ENCODE measurements around the gene BANK1.

DNA sequence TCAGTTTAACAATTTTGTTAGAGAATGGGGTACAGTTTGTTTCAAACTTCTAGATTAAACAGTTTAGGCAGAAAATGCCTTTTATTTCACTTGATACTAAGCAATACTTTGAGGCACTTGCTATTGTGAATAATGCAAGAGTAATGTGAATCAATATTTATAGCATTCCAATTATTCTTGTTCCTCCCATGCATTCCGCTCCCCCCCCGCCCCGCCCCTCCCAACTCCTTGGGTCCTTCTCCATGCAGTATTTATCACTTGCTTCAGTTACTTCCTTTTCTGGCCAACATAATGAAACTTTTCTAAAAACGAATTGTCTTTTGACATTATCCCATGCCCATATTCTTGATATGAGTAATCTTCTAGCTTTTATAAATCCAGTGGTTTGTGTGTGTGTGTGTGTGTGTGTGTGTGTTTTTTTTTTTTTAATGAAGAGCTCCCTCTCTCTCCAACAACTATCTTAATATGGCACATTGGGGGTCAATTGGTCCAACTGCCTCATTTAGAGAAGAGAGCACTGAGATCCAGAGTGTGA lies 1.6 kb downstream of the BANK1 start:
- TF ChIP-seq TAF1 (IDR thresholded peaks at IDR 0.05; ENCODE audit: low read depth), result no peak
- TF ChIP-seq, protein P1, sequence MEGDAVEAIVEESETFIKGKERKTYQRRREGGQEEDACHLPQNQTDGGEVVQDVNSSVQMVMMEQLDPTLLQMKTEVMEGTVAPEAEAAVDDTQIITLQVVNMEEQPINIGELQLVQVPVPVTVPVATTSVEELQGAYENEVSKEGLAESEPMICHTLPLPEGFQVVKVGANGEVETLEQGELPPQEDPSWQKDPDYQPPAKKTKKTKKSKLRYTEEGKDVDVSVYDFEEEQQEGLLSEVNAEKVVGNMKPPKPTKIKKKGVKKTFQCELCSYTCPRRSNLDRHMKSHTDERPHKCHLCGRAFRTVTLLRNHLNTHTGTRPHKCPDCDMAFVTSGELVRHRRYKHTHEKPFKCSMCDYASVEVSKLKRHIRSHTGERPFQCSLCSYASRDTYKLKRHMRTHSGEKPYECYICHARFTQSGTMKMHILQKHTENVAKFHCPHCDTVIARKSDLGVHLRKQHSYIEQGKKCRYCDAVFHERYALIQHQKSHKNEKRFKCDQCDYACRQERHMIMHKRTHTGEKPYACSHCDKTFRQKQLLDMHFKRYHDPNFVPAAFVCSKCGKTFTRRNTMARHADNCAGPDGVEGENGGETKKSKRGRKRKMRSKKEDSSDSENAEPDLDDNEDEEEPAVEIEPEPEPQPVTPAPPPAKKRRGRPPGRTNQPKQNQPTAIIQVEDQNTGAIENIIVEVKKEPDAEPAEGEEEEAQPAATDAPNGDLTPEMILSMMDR (IDR thresholded peaks at IDR 0.05; ENCODE audit: poor library complexity, severe bottlenecking), result no peak
- TF ChIP-seq, protein P2, sequence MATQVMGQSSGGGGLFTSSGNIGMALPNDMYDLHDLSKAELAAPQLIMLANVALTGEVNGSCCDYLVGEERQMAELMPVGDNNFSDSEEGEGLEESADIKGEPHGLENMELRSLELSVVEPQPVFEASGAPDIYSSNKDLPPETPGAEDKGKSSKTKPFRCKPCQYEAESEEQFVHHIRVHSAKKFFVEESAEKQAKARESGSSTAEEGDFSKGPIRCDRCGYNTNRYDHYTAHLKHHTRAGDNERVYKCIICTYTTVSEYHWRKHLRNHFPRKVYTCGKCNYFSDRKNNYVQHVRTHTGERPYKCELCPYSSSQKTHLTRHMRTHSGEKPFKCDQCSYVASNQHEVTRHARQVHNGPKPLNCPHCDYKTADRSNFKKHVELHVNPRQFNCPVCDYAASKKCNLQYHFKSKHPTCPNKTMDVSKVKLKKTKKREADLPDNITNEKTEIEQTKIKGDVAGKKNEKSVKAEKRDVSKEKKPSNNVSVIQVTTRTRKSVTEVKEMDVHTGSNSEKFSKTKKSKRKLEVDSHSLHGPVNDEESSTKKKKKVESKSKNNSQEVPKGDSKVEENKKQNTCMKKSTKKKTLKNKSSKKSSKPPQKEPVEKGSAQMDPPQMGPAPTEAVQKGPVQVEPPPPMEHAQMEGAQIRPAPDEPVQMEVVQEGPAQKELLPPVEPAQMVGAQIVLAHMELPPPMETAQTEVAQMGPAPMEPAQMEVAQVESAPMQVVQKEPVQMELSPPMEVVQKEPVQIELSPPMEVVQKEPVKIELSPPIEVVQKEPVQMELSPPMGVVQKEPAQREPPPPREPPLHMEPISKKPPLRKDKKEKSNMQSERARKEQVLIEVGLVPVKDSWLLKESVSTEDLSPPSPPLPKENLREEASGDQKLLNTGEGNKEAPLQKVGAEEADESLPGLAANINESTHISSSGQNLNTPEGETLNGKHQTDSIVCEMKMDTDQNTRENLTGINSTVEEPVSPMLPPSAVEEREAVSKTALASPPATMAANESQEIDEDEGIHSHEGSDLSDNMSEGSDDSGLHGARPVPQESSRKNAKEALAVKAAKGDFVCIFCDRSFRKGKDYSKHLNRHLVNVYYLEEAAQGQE (IDR thresholded peaks at IDR 0.05; ENCODE audit: borderline replicate concordance), result no peak
